Measurements from ENCODE around the gene SPDYE6.

GRCh38 chr7:102304668-102305067 is 51.6 kb downstream of the SPDYE6 start:
- TF ChIP-seq CTCF (conservative IDR thresholded peaks at IDR 0.05) (no peak), EZH2 (IDR thresholded peaks at IDR 0.05; ENCODE audit: low read depth) (no peak)
